Measurements from ENCODE around the gene GPR107. TPM values are rescaled to one million over a fixed set of nuclear protein-coding genes. Genes with fewer than 3 reads are reported as not detected.

GPR107 gene
- polyA plus RNA-seq, 3 donors = 53.8 to 56.0 (median 54.4) TPM

- no peak for DNase-seq (ENCODE audit: low read depth in 3 of 3, low spot score in 2 of 3)
Measured at GRCh38 chr9:130053109-130053503, 600 bp upstream of the GPR107 start.

- DNase-seq (ENCODE audit: low read depth in 3 of 3, low spot score in 2 of 3) = no peak
Measured at GRCh38 chr9:130054325-130054786, 650 bp downstream of the GPR107 start.

GRCh38 chr9:130054820-130055219, 1.1 kb downstream of the GPR107 start:
- no peak for DNase-seq (ENCODE audit: low read depth in 3 of 3, low spot score in 2 of 3)

GRCh38 chr9:130058154-130058553, 4.4 kb downstream of the GPR107 start:
- no peak for DNase-seq (ENCODE audit: low read depth in 3 of 3, low spot score in 2 of 3)

- DNase-seq (ENCODE audit: low read depth in 3 of 3, low spot score in 2 of 3) = no peak
Measured at GRCh38 chr9:130058887-130059286, 5.2 kb downstream of the GPR107 start.

- no peak for DNase-seq (ENCODE audit: low read depth in 3 of 3, low spot score in 2 of 3)
Measured at GRCh38 chr9:130060296-130060695, 6.6 kb downstream of the GPR107 start.

- DNase-seq (ENCODE audit: low read depth in 3 of 3, low spot score in 2 of 3) = no peak
Measured at GRCh38 chr9:130062750-130063149, 9.0 kb downstream of the GPR107 start.

GRCh38 chr9:130064621-130065020, 10.9 kb downstream of the GPR107 start:
- DNase-seq (ENCODE audit: low read depth in 3 of 3, low spot score in 2 of 3) = no peak

- DNase-seq (ENCODE audit: low read depth in 3 of 3, low spot score in 2 of 3) = no peak
Measured at GRCh38 chr9:130069048-130069447, 15.3 kb downstream of the GPR107 start.

GRCh38 chr9:130072515-130073235, 19.0 kb downstream of the GPR107 start:
- DNase-seq (ENCODE audit: low read depth in 3 of 3, low spot score in 2 of 3) = no peak

- DNase-seq (ENCODE audit: low read depth in 3 of 3, low spot score in 2 of 3) = no peak
Measured at GRCh38 chr9:130073373-130073772, 19.7 kb downstream of the GPR107 start.

- no peak for DNase-seq (ENCODE audit: low read depth in 3 of 3, low spot score in 2 of 3)
Measured at GRCh38 chr9:130078547-130078946, 24.8 kb downstream of the GPR107 start.

- DNase-seq (ENCODE audit: low read depth in 3 of 3, low spot score in 2 of 3) = no peak
Measured at GRCh38 chr9:130084337-130084736, 30.6 kb downstream of the GPR107 start.

- no peak for DNase-seq (ENCODE audit: low read depth in 3 of 3, low spot score in 2 of 3)
Measured at GRCh38 chr9:130088051-130088450, 34.3 kb downstream of the GPR107 start.

- DNase-seq (ENCODE audit: low read depth in 3 of 3, low spot score in 2 of 3) = no peak
Measured at GRCh38 chr9:130089141-130089540, 35.4 kb downstream of the GPR107 start.

- no peak for DNase-seq (ENCODE audit: low read depth in 3 of 3, low spot score in 2 of 3)
Measured at GRCh38 chr9:130090915-130091314, 37.2 kb downstream of the GPR107 start.

- no peak for DNase-seq (ENCODE audit: low read depth in 3 of 3, low spot score in 2 of 3)
Measured at GRCh38 chr9:130092910-130093309, 39.2 kb downstream of the GPR107 start.

- no peak for DNase-seq (ENCODE audit: low read depth in 3 of 3, low spot score in 2 of 3)
Measured at GRCh38 chr9:130095872-130096271, 42.2 kb downstream of the GPR107 start.

- no peak for DNase-seq (ENCODE audit: low read depth in 3 of 3, low spot score in 2 of 3)
Measured at GRCh38 chr9:130100681-130101080, 47.0 kb downstream of the GPR107 start.

GRCh38 chr9:130101915-130102314, 48.2 kb downstream of the GPR107 start:
- DNase-seq (ENCODE audit: low read depth in 3 of 3, low spot score in 2 of 3) = no peak

- no peak for DNase-seq (ENCODE audit: low read depth in 3 of 3, low spot score in 2 of 3)
Measured at GRCh38 chr9:130104491-130105193, 50.9 kb downstream of the GPR107 start.

GRCh38 chr9:130106860-130107233, 53.1 kb downstream of the GPR107 start:
- DNase-seq (ENCODE audit: low read depth in 3 of 3, low spot score in 2 of 3) = no peak
